ENCODE data around the gene TBC1D4. TPM values are rescaled to one million over a fixed set of nuclear protein-coding genes. Genes with fewer than 3 reads are reported as not detected.

TBC1D4 gene
- total RNA-seq, 1 experiment from 2014 or later, result 19.5 TPM

DNA sequence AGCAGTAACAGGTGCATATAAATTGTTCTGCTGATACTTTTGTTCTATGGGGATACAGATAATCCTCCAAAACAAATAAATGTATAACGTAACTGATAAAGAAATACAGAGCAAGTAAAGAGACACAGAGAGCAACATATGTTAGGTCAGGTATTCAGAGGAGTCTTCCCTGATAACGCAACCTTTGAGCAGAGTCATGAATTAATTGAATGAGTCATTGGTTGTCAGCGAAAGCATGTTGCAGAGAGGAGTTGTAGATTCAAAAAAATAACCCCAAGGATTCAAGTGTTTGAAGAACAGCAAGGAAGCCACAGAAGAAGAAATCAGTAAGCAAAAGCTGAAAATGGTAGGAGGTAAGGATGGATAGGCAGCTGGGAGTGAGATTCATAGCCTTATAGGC, 245.2 kb downstream of the TBC1D4 start:
- Histone ChIP-seq H3K4me1 (replicated peaks; ENCODE audit: insufficient read depth) (no peaks in the 10 kb centered on the region), H3K9me2 (ENCODE audit: insufficient read depth) (no peaks in the 10 kb centered on the region), H2AFZ (no peak overlapping the region), H3K27ac (no peak overlapping the region), H3K36me3 (ENCODE audit: low read depth) (no peaks in the 10 kb centered on the region), H3K27me3 (ENCODE audit: insufficient read depth, low read depth) (peaks cover 22% of the 10 kb centered on the region; the same call in 1 of the 2 replicates), H3K9me3 (ENCODE audit: insufficient read depth, low read depth) (no peaks in the 10 kb centered on the region), H3F3A (ENCODE audit: insufficient read depth, low read depth) (no peaks in the 10 kb centered on the region), H4K20me1 (ENCODE audit: insufficient read depth) (no peaks in the 10 kb centered on the region), H3K79me2 (ENCODE audit: low read depth) (no peaks in the 10 kb centered on the region), H3K4me3 (no peak overlapping the region), H3K4me2 (no peak overlapping the region)
- TF ChIP-seq EZH2 (IDR thresholded peaks at IDR 0.05; ENCODE audit: low read depth), result no peak
- TF ChIP-seq, protein P1, sequence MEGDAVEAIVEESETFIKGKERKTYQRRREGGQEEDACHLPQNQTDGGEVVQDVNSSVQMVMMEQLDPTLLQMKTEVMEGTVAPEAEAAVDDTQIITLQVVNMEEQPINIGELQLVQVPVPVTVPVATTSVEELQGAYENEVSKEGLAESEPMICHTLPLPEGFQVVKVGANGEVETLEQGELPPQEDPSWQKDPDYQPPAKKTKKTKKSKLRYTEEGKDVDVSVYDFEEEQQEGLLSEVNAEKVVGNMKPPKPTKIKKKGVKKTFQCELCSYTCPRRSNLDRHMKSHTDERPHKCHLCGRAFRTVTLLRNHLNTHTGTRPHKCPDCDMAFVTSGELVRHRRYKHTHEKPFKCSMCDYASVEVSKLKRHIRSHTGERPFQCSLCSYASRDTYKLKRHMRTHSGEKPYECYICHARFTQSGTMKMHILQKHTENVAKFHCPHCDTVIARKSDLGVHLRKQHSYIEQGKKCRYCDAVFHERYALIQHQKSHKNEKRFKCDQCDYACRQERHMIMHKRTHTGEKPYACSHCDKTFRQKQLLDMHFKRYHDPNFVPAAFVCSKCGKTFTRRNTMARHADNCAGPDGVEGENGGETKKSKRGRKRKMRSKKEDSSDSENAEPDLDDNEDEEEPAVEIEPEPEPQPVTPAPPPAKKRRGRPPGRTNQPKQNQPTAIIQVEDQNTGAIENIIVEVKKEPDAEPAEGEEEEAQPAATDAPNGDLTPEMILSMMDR (conservative IDR thresholded peaks at IDR 0.05), result no peak
- no TSS peak for BruUV-seq (replicated peaks)
- intact Hi-C loops (cut with micrococcal nuclease; ENCODE audit: unreplicated experiment), result no loop called here
- CTCF ChIA-PET, result no interaction called here
- POLR2A ChIA-PET (ENCODE audit: unreplicated experiment), result no interaction called here
- DNase-seq, result no peak

Other genes with a start within 250 kb of the TBC1D4 start
- 117 and 118 TPM in 2 replicates for gene COMMD6, start 55.7 kb upstream of the TBC1D4 start, total RNA-seq (2021)
- gene UCHL3, start 67.6 kb upstream of the TBC1D4 start, total RNA-seq (2021), result 39.7 and 54.9 TPM in 2 replicates
- 92.8 and 93.0 TPM in 2 replicates for gene LMO7, start 154.2 kb upstream of the TBC1D4 start, total RNA-seq (2021)